ENCODE measurements around the gene DOHH. TPM values are rescaled to one million over a fixed set of nuclear protein-coding genes. Genes with fewer than 3 reads are reported as not detected.
A peak's percentile ranks its signal among the peaks of the same experiment; 100 is the strongest.

Gene DOHH
- total RNA-seq, 4 donors from 2014 or later = 11.7 to 28.1 (median 13.0) TPM

- ATAC-seq (ENCODE audit: low FRiP score) (no peak), DNase-seq (ENCODE audit: low spot score) (peak; percentile 87)
- peak in 1 of 3 donors; percentile 47 for TF ChIP-seq CTCF (IDR thresholded peaks at IDR 0.05)
Measured at GRCh38 chr19:3544742-3545668, 44.5 kb upstream of the DOHH start.

DNA sequence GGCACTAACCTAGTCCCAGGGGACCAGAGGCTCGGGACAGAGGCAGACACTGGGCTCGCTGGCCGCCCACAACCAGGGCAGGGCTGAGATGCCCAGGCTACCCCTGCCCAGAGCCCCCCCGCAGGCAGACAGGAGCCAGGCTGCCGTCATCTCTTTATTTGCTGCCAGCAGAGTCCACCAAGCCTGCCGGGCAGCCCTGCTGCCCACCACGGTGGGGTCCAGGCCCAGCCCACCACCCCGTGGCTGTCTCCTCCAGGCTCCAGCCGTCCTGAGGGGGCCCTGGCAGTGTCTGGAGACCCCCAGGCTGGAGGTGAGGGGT lies 43.5 kb upstream of the DOHH start:
- DNase-seq (ENCODE audit: low spot score) (no peak), ATAC-seq (ENCODE audit: low FRiP score) (no peak)
- no peak for TF ChIP-seq CTCF (IDR thresholded peaks at IDR 0.05)

DNA sequence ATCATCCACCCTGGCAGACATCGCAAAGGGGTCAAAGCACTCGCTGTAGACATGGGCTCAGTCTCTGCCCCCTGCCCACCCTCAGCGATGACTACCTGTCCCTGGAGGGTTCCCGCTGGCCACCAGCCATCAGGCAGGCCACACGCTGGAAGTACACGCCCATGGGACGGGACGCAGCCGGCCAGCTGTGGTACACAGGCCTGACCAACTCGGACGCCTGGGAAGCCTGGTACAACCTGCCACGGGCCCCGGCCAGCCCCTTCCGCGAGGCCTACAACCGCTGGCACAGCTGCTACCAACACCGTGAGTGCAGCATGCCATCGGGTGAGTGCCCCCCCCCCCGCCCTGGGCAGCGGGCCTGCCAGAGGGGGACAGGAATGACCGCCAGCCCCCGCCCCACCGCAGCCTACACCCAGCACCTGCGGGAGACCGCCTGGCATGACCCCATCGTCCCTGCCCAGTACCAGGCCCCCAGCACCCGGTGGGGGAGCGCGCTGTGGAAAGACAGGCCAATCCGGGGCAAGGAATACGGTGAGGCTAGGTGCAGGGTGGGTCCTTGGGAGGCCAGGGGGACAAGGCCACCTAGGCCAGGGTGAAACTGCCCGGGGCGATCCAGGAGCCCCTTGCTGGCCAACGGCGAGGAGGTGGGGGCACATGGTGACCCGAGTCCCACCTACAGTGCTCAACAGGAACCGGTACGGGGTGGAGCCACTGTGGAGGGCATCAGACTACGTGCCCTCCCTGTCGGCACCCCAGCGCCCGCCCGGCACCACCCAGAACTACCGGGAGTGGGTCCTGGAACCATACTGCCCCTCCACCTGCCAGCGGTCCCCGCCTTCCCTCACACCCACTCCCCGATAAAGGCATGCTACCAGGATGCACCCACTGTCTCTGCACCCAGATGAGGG lies 42.9 kb upstream of the DOHH start:
- DNase-seq (ENCODE audit: low spot score) = no peak
- ATAC-seq (ENCODE audit: low FRiP score) = no peak
- no peak for TF ChIP-seq CTCF (IDR thresholded peaks at IDR 0.05)

DNA sequence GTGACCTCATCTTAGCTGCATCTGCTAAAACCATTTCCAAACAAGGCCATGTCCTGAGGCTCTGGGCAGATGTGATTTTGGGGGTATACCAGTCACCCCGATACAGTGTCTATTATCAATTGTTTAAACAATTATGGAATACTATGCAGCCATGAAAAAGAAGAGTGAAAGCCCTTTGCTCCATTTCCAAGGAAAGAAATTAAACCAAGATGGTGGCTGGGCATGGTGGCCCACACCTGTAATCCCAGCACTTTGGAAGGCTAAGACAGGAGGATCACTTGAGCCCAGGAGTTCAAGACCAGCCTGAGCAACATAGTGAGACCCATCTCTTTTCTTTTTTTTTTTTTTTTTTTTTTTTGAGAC lies 39.3 kb upstream of the DOHH start:
- DNase-seq (ENCODE audit: low spot score) (no peak), ATAC-seq (ENCODE audit: low FRiP score) (no peak)
- no peak for TF ChIP-seq CTCF (IDR thresholded peaks at IDR 0.05)

DNA sequence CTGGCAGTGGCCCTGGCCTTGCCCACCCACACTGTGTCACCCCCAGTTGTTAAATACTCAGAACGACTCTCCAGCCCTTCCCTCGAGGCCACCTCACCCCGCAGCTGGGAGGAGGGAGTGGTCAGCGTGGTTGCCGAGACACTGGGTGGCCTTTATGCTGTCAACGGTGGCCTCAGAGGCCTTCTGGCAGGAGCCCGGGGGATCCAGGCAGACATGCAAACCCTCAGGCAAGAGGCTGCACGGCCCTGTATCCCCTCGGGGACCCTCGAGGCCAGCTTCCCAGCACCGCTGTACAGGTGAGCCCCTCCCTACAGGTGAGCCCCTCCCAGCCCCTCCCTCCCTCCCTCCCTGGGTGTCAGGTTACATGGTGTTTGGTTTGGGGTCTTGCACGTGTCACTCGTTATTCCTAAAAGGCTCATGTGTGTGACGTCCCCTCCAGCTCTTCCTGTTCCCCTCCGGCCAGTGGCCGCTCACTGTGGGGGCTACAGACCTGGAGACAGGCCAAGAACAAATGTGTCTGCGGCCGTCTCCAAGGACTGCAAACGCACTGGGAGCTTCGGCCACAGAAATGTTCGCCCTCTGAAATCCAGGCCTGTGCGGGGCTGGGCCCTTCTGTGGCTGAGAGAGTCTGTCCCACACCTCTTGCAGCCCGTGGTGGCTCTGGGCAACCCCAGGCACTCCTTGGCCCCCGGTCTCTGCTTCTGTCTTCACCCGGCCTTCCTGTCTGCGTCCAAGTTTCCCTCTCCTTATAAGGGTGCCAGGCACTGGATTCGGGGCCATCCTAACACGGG lies 38.7 kb upstream of the DOHH start, which contains the start of gene TEKTIP1:
TEKTIP1 (plus strand) TSS at position 210 of the 791 bp plus-strand sequence; CDS start at position 214, 4 bp downstream.
- TF ChIP-seq CTCF (IDR thresholded peaks at IDR 0.05) = no peak
- no peak for ATAC-seq (ENCODE audit: low FRiP score)
- DNase-seq (ENCODE audit: low spot score) = no peak

DNA sequence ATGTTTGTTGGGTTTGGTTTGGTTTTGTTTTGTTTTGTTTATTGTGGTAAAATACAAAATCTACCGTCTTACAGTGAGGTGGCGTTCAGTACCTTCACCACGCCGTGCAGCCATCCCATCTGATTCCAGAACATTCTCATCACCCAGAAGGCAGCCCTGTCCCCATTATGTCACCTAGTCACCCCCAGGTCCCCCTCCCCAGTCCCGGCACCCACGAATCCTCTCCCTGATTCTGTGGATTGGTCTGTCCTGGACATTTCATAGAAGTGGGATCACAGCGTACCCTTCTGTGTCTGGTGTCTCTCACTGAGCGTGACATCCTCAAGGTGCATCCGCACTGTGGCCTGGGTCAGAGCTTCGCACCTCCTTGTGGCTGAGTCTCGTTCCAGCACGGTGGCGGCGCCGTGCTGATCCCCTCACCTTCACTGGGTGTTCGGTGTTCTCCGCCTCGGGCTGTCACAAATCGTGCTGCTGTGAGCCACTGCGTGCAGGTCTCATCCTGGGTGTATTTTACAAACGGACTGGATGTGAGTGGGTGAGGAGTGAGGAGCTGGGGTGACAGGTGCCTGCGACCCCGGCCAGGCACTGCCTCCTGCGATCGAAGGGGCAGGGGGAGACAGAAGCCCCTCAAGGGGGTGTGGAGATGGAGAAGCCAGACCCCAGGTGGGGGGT lies 37.9 kb upstream of the DOHH start:
- DNase-seq (ENCODE audit: low spot score) (no peak), ATAC-seq (ENCODE audit: low FRiP score) (no peak)
- TF ChIP-seq CTCF (IDR thresholded peaks at IDR 0.05) = no peak

Measured in omental fat pad (tissue), 4 donors.